Sigmoid colon (tissue), 7 donors: ENCODE results near the gene FAM98B. TPM values are rescaled to one million over a fixed set of nuclear protein-coding genes. Genes with fewer than 3 reads are reported as not detected.

Experiments
- DNase-seq: peaks from one replicate; pipeline ENCODE4 v3.0.0-alpha.2; 2019
- H3K27ac ChIP-seq, 4 donors: fragments of 200-600 bp; sonication (generic); one replicate each; pipeline ENCODE4 v1.5.1; 2016 to 2019; ENCODE audit warnings: mild to moderate bottlenecking in 1 of 4
- H3K27me3 ChIP-seq, 3 donors: fragments of 200-600 bp; sonication (generic); one replicate each; pipeline ENCODE4 v1.5.1; 2019; ENCODE audit warnings: mild to moderate bottlenecking in 1 of 3
- H3K36me3 ChIP-seq, 4 donors: fragments of 200-600 bp; sonication (generic); one replicate each; pipeline ENCODE4 v1.5.1; 2016 to 2019
- H3K4me1 ChIP-seq, 4 donors: fragments of 200-600 bp; sonication (generic); one replicate each; pipeline ENCODE4 v1.5.1; 2017 to 2019
- H3K4me3 ChIP-seq, 4 donors: fragments of 200-600 bp; sonication (generic); one replicate each; pipeline ENCODE4 v1.5.1; 2017 to 2019; ENCODE audit warnings: mild to moderate bottlenecking in 2 of 4, moderate library complexity in 1 of 4
- H3K9me3 ChIP-seq, 4 donors: fragments of 200-600 bp in 3 of 4; sonication (generic) in 3 of 4; one replicate each; pipeline versions ENCODE4 v1.5.1 to v1.6.1; 2013 to 2019
- CTCF ChIP-seq, 4 experiments: fragments of 450-650 bp in 3 of 4; fragments of 200-600 bp in 1 of 4; IDR thresholded peaks; one replicate each; pipeline ENCODE4 v1.5.1; 2016 to 2019; ENCODE audit warnings: antibody characterized with exemption in 4 of 4, mild to moderate bottlenecking in 3 of 4, moderate library complexity in 2 of 4
- EP300 ChIP-seq, 4 donors: sonication (generic); formaldehyde crosslinking; IDR thresholded peaks; one replicate each; pipeline ENCODE4 v1.6.1; 2017; ENCODE audit warnings: antibody characterized with exemption in 4 of 4
- POLR2A ChIP-seq, 2 donors: fragments of 450-650 bp; IDR thresholded peaks; one replicate each; pipeline ENCODE4 v1.6.1; 2016; ENCODE audit warnings: antibody characterized with exemption in 2 of 2, mild to moderate bottlenecking in 2 of 2, moderate library complexity in 2 of 2
- POLR2AphosphoS5 ChIP-seq, 4 donors: sonication (generic); formaldehyde crosslinking; IDR thresholded peaks; one replicate each; pipeline ENCODE4 v1.6.1; 2017; ENCODE audit warnings: antibody characterized with exemption in 4 of 4
- WGBS, 2 donors: extraction: QIAGEN DNeasy Blood & Tissue Kit; methylation state at CpG; one replicate each; pipeline ENCODE4 v1.1.7; 2013; 5-methylcytosine and 5-hydroxymethylcytosine counted together
- intact Hi-C: fragments of 100-400 bp; cut with DNase I; formaldehyde crosslinking; loops from one replicate; pipeline ENCODE4 v1.15.1; 2023
- polyA plus RNA-seq, 3 donors: library from polyadenylated mRNA; stranded (reverse); fragments of 200-250 nt; gene quantifications; one replicate each; pipeline ENCODE4 v1.2.3, GENCODE V29; 2013
- total RNA-seq, 4 donors: library from RNA; depleted of rRNA; stranded (reverse); fragments of >200 nt; gene quantifications; one replicate each; pipeline ENCODE4 v1.1.0, GENCODE V29; 2016
- donor health status: healthy with polysubstance abuse.
- donor health status: Bipolar disorder and iron deficiency.
- donor health status: healthy.

Gene FAM98B
- total and polyA plus RNA-seq, 7 donors, result 10.9 to 16.6 (median 12.5) TPM

DNA sequence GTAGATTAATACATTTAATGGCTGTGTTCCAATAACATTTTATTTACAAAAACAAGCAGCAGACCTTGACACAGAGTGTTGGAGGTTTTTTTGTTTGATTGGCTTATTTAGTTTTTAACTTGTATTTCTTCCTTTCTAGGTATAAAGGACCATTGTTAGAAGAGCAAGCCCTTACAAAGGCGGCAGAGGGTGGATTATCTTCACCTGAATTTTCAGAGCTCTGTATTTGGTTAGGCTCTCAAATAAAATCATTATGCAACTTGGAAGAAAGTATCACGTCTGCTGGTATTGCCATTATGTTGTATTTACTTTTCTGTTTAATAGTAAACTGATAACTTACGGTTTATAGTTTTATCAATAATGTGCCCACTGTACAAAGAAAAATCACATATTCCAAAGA lies 10.0 kb downstream of the FAM98B start:
- WGBS, 2 donors, result 21 to 69% methylated on average over 3 of the region's 3 CpGs
- Histone ChIP-seq H3K4me1 (peaks cover 0 to 4% (median 0%) of the 10 kb centered on the region in 4 donors), H3K36me3 (peaks cover 0 to 6% (median 0%) of the 10 kb centered on the region in 4 donors), H3K4me3 (no peak overlapping the region), H3K9me3 (no peaks in the 10 kb centered on the region), H3K27ac (no peak overlapping the region), H3K27me3 (no peaks in the 10 kb centered on the region)
- no peak for DNase-seq
- TF ChIP-seq EP300 (IDR thresholded peaks at IDR 0.05), result no peak
- no peak for TF ChIP-seq CTCF (IDR thresholded peaks at IDR 0.05)
- no peak for TF ChIP-seq POLR2A (IDR thresholded peaks at IDR 0.05)
- TF ChIP-seq POLR2AphosphoS5 (IDR thresholded peaks at IDR 0.05), result no peak
- intact Hi-C loops, result no loop called here

GRCh38 chr15:38464675-38465074 lies 10.7 kb downstream of the FAM98B start:
- TF ChIP-seq EP300 (IDR thresholded peaks at IDR 0.05) (no peak), POLR2A (IDR thresholded peaks at IDR 0.05) (no peak), CTCF (IDR thresholded peaks at IDR 0.05) (no peak), POLR2AphosphoS5 (IDR thresholded peaks at IDR 0.05) (no peak)
- Histone ChIP-seq H3K9me3 (no peaks in the 10 kb centered on the region), H3K36me3 (peaks cover 0 to 7% (median 0%) of the 10 kb centered on the region in 4 donors), H3K4me3 (no peak overlapping the region), H3K4me1 (peaks cover 0 to 4% (median 0%) of the 10 kb centered on the region in 4 donors), H3K27me3 (no peaks in the 10 kb centered on the region), H3K27ac (no peak overlapping the region)
- intact Hi-C loops, result no loop called here
- 36 to 57% methylated on average over 4 of the region's 4 CpGs for WGBS, 2 donors
- DNase-seq, result no peak

GRCh38 chr15:38470816-38471215 lies 16.9 kb downstream of the FAM98B start:
- H3K36me3 ChIP-seq, result peaks cover 0 to 58% (median 10%) of the 10 kb centered on the region in 4 donors
- WGBS, 2 donors, result 92 to 93% methylated on average over 1 of the region's 1 CpG
- no peak for TF ChIP-seq POLR2A (IDR thresholded peaks at IDR 0.05)
- no peak for TF ChIP-seq CTCF (IDR thresholded peaks at IDR 0.05)
- no peak for TF ChIP-seq POLR2AphosphoS5 (IDR thresholded peaks at IDR 0.05)
- TF ChIP-seq EP300 (IDR thresholded peaks at IDR 0.05), result no peak
- intact Hi-C loops, result no loop called here
- no peaks in the 10 kb centered on the region for H3K9me3 ChIP-seq
- H3K4me1 ChIP-seq, result no peaks in the 10 kb centered on the region
- DNase-seq, result no peak
- no peak overlapping the region for H3K27ac ChIP-seq
- H3K27me3 ChIP-seq, result no peaks in the 10 kb centered on the region
- no peak overlapping the region for H3K4me3 ChIP-seq

DNA sequence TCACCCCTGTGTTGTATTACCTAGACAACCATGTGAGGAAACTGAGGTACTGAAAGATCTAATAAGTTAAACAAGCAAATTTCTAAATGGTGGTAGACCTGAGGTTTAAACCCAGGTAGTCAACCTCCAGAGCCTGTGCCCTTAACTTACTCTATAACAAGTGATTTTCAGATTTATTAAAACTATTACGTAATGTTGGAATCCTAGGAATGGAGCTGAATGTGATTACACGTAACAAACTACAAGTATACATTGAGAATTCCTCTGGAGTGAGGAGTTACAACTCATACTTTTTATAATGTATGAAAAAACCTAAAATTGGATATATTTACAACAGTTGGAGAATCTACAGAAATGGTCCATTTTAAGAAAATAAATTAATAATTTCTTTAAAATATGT lies 18.0 kb downstream of the FAM98B start:
- no peak for DNase-seq
- Histone ChIP-seq H3K27me3 (no peaks in the 10 kb centered on the region), H3K27ac (no peak overlapping the region), H3K4me1 (no peaks in the 10 kb centered on the region), H3K9me3 (no peaks in the 10 kb centered on the region), H3K4me3 (no peak overlapping the region), H3K36me3 (peaks cover 0 to 67% (median 10%) of the 10 kb centered on the region in 4 donors)
- intact Hi-C loops, result no loop called here
- WGBS, 2 donors, result 90 to 94% methylated on average over 2 of the region's 2 CpGs
- TF ChIP-seq CTCF (IDR thresholded peaks at IDR 0.05) (no peak), POLR2AphosphoS5 (IDR thresholded peaks at IDR 0.05) (no peak), EP300 (IDR thresholded peaks at IDR 0.05) (no peak)

- no peak overlapping the region for H3K27ac ChIP-seq
- H3K27me3 ChIP-seq, result no peaks in the 10 kb centered on the region
- no peaks in the 10 kb centered on the region for H3K9me3 ChIP-seq
- no peak overlapping the region for H3K4me3 ChIP-seq
- no peaks in the 10 kb centered on the region for H3K4me1 ChIP-seq
- WGBS, 2 donors, result 29 to 64% methylated on average over 4 of the region's 4 CpGs
- peaks cover 0 to 79% (median 10%) of the 10 kb centered on the region in 4 donors for H3K36me3 ChIP-seq
- TF ChIP-seq POLR2A (IDR thresholded peaks at IDR 0.05) (no peak), EP300 (IDR thresholded peaks at IDR 0.05) (no peak), CTCF (IDR thresholded peaks at IDR 0.05) (peak in 3 of 4 experiments; percentile 49 to 64 (median 55)), POLR2AphosphoS5 (IDR thresholded peaks at IDR 0.05) (no peak)
- no peak for DNase-seq
- intact Hi-C loops, result loop anchor here (2.0 kb wide), 1 partner anchor 209 kb away; no protein-coding TSS in a partner anchor
Observed at GRCh38 chr15:38474155-38474757, 20.3 kb downstream of the FAM98B start.
